ENCODE results near the gene SLC25A17.

DNA sequence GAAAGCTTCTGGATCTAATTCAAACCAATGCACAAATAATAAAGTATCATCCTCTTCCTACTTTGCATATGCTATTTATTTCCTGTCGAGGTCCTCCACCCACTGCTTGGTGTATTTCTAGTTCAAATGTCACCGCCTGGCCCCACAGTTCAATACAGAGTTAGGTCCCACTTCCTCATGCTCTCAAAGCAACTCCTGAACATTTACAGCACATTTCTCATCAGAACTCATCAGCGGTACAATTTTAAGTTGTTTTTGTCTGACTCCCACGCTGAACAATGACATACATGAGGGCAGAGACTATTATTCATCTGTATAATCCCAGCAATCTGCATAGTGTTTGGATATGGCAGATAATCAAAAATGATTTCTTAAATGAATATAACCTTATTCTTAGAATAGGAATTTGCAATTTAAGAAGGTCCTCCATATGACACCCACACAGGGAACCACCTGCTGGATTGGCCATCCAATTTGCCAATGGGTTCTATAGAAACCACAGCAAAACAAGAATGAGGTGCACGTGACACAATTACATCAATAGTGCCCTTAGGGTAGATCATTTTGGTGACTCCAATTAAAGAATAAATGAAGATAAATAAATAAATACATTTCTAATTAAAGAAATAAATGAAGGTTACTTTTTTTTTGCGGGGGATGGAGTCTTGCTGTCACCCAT, 54.2 kb downstream of the SLC25A17 start:
- TF ChIP-seq CTCF (IDR thresholded peaks at IDR 0.05; ENCODE audit: insufficient read depth, low read length, poor library complexity, severe bottlenecking), result no peak
- TF ChIP-seq EZH2phosphoT487 (conservative IDR thresholded peaks at IDR 0.05; ENCODE audit: low read length), result no peak

Data from SU-DHL-6 (cell line).